ENCODE measurements around the gene PHYH.

The PHYH gene

DNA sequence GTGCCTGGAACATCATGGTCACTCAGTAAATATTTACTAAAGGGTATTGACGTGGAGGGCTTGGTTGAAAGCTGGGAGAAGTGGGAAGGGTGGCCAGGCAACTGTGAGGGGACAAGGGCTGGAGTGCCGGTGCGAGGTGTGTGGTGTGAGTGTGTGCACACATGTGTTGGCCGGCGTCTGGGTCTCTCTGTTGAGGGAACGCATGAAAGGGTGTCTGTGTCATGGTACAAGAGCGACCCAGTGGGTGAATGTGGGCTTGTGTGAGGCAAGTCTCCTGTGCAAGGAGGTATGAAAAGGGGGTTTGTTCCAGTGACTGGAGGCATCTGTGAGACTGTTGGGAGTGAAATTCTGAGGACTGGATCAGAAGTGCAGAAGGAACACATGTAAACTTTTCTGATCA, 36.3 kb downstream of the PHYH start:
- Histone ChIP-seq H3K27me3 (ENCODE audit: low read depth, low read length) (no peaks in the 10 kb centered on the region), H3K4me1 (ENCODE audit: low read length) (peaks cover 2% of the 10 kb centered on the region; the same call in 1 of the 2 replicates), H4K20me1 (ENCODE audit: insufficient read depth, low read length) (no peaks in the 10 kb centered on the region), H3K9me3 (ENCODE audit: insufficient read depth, low read length) (no peaks in the 10 kb centered on the region), H3K9ac (ENCODE audit: low read length) (no peak overlapping the region), H3K79me2 (ENCODE audit: low read length) (no peaks in the 10 kb centered on the region), H3K36me3 (replicated peaks; ENCODE audit: low read depth, low read length) (no peaks in the 10 kb centered on the region), H2AFZ (ENCODE audit: low read depth, low read length) (no peak overlapping the region), H3K4me3 (ENCODE audit: low read length) (no peak overlapping the region), H3K4me2 (ENCODE audit: low read length) (no peak overlapping the region), H3K27ac (ENCODE audit: low read length) (no peak overlapping the region)
- TF ChIP-seq EZH2phosphoT487 (IDR thresholded peaks at IDR 0.05; ENCODE audit: low read depth): no peak
- TF ChIP-seq, protein P1, sequence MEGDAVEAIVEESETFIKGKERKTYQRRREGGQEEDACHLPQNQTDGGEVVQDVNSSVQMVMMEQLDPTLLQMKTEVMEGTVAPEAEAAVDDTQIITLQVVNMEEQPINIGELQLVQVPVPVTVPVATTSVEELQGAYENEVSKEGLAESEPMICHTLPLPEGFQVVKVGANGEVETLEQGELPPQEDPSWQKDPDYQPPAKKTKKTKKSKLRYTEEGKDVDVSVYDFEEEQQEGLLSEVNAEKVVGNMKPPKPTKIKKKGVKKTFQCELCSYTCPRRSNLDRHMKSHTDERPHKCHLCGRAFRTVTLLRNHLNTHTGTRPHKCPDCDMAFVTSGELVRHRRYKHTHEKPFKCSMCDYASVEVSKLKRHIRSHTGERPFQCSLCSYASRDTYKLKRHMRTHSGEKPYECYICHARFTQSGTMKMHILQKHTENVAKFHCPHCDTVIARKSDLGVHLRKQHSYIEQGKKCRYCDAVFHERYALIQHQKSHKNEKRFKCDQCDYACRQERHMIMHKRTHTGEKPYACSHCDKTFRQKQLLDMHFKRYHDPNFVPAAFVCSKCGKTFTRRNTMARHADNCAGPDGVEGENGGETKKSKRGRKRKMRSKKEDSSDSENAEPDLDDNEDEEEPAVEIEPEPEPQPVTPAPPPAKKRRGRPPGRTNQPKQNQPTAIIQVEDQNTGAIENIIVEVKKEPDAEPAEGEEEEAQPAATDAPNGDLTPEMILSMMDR (IDR thresholded peaks at IDR 0.05; ENCODE audit: low read depth, low read length): no peak

DNA sequence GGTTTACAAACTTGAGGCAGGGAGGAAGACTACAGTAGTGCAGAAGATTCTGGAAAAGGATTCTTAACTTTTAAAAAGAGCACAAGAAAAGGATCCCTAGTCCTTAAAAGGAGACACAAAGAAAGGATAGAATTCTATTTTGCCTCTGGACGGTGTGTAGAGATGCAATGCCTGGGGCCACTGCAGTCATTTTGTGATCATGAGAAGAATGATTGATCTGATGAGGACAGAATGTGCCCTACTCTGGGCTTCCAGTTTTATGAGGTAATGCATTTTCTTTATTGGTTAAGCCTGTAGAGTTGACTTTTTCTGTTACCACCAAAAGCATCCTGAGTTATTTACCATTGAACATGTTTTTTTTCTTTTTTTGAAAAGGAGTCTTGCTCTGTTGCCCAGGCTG, 37.4 kb downstream of the PHYH start:
- Histone ChIP-seq H3K27me3 (ENCODE audit: low read depth, low read length) (no peaks in the 10 kb centered on the region), H3K36me3 (replicated peaks; ENCODE audit: low read depth, low read length) (no peaks in the 10 kb centered on the region), H3K79me2 (ENCODE audit: low read length) (no peaks in the 10 kb centered on the region), H3K4me3 (ENCODE audit: low read length) (no peak overlapping the region), H3K9me3 (ENCODE audit: insufficient read depth, low read length) (no peaks in the 10 kb centered on the region), H3K27ac (ENCODE audit: low read length) (no peak overlapping the region), H4K20me1 (ENCODE audit: insufficient read depth, low read length) (no peaks in the 10 kb centered on the region), H2AFZ (ENCODE audit: low read depth, low read length) (no peak overlapping the region), H3K4me1 (ENCODE audit: low read length) (no peaks in the 10 kb centered on the region), H3K9ac (ENCODE audit: low read length) (no peak overlapping the region), H3K4me2 (ENCODE audit: low read length) (no peak overlapping the region)
- TF ChIP-seq, protein P1 (IDR thresholded peaks at IDR 0.05; ENCODE audit: low read depth, low read length): no peak
- no peak for TF ChIP-seq EZH2phosphoT487 (IDR thresholded peaks at IDR 0.05; ENCODE audit: low read depth)

DNA sequence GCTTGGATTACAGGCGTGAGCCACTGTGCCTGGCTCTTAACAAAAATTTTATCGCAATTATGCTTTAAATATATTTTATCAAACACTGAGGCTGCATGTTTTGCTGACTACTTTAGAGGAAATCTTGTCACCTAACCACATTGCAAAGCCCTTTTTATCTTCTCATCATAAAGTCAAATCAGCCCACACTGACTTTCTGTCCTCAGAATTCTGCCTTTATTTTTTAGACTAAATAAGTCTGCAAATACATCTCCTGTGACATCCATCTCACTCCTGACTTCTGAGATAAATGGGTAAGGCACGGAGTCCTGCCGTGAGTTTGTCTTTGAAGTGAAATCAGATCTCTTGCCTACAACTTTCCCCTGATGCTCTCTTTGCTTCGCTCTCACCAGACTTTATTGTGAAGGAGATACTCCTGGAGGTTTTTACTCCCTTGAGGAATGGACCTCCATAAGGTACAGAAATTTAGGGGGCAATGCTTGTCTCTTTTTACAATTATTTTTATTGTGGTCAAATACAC, 42.2 kb downstream of the PHYH start:
- H3K9ac ChIP-seq (ENCODE audit: low read length): no peak overlapping the region
- H3K4me3 ChIP-seq (ENCODE audit: low read length): no peak overlapping the region
- TF ChIP-seq EZH2phosphoT487 (IDR thresholded peaks at IDR 0.05; ENCODE audit: low read depth): no peak
- TF ChIP-seq, protein P1 (IDR thresholded peaks at IDR 0.05; ENCODE audit: low read depth, low read length): no peak
- no peak overlapping the region for H3K4me2 ChIP-seq (ENCODE audit: low read length)
- 0 out of 2 replicates have a peak, but pooled peaks cover 3% of the 10 kb centered on the region for H3K27me3 ChIP-seq (ENCODE audit: low read depth, low read length)
- H3K9me3 ChIP-seq (ENCODE audit: insufficient read depth, low read length): no peaks in the 10 kb centered on the region
- no peaks in the 10 kb centered on the region for H4K20me1 ChIP-seq (ENCODE audit: insufficient read depth, low read length)
- H3K36me3 ChIP-seq (replicated peaks; ENCODE audit: low read depth, low read length): no peaks in the 10 kb centered on the region
- H2AFZ ChIP-seq (ENCODE audit: low read depth, low read length): no peak overlapping the region
- no peaks in the 10 kb centered on the region for H3K79me2 ChIP-seq (ENCODE audit: low read length)
- H3K4me1 ChIP-seq (ENCODE audit: low read length): no peaks in the 10 kb centered on the region
- H3K27ac ChIP-seq (ENCODE audit: low read length): no peak overlapping the region

DNA sequence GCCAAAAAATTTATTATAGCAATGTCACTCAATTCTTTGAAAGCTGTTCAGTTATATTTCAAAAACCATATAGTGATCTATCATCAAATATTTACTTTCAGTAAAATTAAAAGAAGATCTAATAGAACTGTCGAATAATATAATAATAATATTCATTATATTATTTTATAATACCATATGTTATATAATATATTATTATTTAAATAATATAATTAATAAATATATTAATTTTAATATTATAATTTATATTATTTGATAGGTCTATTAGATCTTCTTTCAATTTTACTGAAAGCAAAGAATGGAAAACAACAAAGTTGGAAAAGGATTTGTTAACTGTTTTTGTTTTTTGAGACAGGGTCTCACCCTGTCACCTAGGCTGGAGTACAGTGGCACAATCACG, 43.2 kb downstream of the PHYH start:
- no peak overlapping the region for H3K27ac ChIP-seq (ENCODE audit: low read length)
- no peaks in the 10 kb centered on the region for H3K79me2 ChIP-seq (ENCODE audit: low read length)
- H3K27me3 ChIP-seq (ENCODE audit: low read depth, low read length): 0 out of 2 replicates have a peak, but pooled peaks cover 3% of the 10 kb centered on the region
- H4K20me1 ChIP-seq (ENCODE audit: insufficient read depth, low read length): no peaks in the 10 kb centered on the region
- no peak overlapping the region for H2AFZ ChIP-seq (ENCODE audit: low read depth, low read length)
- no peaks in the 10 kb centered on the region for H3K9me3 ChIP-seq (ENCODE audit: insufficient read depth, low read length)
- no peak overlapping the region for H3K4me2 ChIP-seq (ENCODE audit: low read length)
- no peak overlapping the region for H3K4me3 ChIP-seq (ENCODE audit: low read length)
- TF ChIP-seq EZH2phosphoT487 (IDR thresholded peaks at IDR 0.05; ENCODE audit: low read depth): no peak
- TF ChIP-seq, protein P1 (IDR thresholded peaks at IDR 0.05; ENCODE audit: low read depth, low read length): no peak
- H3K4me1 ChIP-seq (ENCODE audit: low read length): no peaks in the 10 kb centered on the region
- H3K9ac ChIP-seq (ENCODE audit: low read length): no peak overlapping the region
- no peaks in the 10 kb centered on the region for H3K36me3 ChIP-seq (replicated peaks; ENCODE audit: low read depth, low read length)
